Thyroid gland (tissue), 4 donors: ENCODE results near the gene RRN3.
"Not testable (repeated sequence)": the region's sequence is repeated elsewhere in the genome, so short reads cannot be mapped to it uniquely, and the experiment has no call there.

Experiments used
- CTCF ChIP-seq, 6 experiments: fragments of 200-600 bp in 3 of 6; fragments of 450-650 bp in 3 of 6; sonication (generic) in 3 of 6; IDR thresholded peaks; one replicate each; pipeline ENCODE4 v1.5.1; 2016 to 2019; ENCODE audit warnings: antibody characterized with exemption in 6 of 6, mild to moderate bottlenecking in 2 of 6, inconsistent platforms in 1 of 6, moderate library complexity in 1 of 6
- POLR2A ChIP-seq, 2 donors: fragments of 450-650 bp; IDR thresholded peaks; one replicate each; pipeline ENCODE4 v1.6.1; 2017; ENCODE audit warnings: antibody characterized with exemption in 2 of 2, mild to moderate bottlenecking in 2 of 2, moderate library complexity in 1 of 2

- not testable (repeated sequence) for TF ChIP-seq POLR2A, CTCF (IDR thresholded peaks at IDR 0.05)
Measured at GRCh38 chr16:15090663-15091269, 3.3 kb downstream of the RRN3 start.
